Fibroblast of skin of left quadriceps (primary cell): ENCODE results near the gene TUBB4B.
"Not testable (repeated sequence)": the region's sequence is repeated elsewhere in the genome, so short reads cannot be mapped to it uniquely, and the experiment has no call there.

Source experiments
- DNase-seq, 2 experiments: peaks; one replicate each; pipeline ENCODE4 v3.0.0-alpha.2; 2013; ENCODE audit warnings: low read depth in 2 of 2

Gene TUBB4B

DNA sequence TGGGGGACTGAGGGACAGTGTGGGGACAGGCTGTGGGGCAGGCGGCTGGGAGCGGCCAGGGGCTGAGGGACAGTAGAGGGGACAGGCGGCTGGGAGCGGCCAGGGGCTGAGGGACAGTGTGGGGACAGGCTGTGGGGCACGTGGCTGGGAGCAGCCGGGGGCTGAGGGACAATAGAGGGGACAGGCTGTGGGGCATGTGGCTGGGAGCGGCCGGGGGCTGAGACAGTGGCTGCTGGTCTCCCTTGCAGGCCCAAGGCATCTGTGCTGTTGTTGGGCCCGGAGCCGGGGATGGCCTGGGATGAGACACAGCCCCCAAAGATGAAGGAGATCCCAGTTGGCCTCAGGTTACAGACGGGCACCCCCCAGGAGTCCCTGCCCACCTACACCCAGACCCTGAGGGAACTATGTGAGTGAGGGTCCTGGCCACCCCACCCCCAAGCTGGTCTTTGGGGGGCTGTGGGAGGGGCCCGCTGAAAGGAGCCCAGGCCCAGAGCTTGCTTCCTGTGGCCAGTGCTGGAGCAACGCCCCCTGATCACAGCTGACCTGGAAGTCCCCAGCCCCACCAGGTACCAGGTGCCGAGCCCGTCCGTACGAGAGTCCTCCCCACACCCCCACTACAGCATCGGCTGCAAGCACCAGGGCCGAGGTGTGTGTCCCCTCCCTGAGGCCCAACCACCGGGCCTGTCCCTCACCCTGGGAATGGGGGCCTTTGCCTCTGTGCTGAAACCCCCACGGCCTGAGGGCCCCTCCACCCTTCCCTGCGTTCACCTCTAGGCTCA, 10.6 kb downstream of the TUBB4B start:
- no peak for DNase-seq

DNA sequence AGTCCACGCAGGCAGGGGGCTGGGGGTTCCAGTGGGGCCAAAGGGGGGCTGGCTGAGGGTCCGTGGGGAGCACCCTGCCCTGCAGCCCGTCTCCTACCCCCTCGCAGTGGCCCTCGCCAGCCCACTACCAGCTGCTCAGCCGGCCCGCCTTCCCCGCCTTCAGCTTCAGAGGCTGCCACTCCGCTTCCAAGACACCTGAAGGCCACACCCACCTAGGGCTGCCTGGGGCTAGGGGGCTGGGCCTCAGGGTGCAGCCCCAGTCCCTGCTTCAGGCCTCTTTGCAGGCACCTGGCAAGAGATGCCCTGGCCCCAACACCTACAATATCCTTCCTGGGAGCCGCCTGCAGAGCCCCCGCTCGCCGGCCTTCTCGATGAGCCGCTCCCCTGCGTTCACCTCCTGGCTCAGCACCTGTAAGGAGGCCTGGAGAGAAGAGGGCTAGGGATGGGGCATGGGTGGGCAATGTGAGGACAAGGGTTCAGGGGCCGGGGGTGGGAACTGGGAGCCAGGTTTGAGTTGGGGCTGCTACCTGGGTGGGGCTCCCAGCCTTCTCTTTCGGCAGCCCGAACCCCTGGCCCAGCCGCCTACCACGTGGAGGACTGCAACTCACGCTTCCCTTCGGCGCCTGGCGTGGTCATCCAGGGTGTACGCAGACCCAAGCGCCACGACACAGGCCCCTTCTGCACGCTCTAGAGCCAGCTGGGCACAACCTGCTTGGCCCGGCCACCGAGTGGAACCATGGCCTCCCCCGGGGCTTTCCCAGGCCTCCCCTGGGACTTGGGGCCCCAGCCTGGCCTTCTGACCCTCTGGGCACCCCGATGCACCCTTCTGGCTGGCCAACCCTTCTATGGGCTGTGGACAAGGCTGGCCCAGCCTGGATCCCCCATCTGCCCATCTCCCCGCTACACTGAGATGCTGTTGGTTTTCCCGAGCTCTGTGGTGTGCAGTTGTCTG, 11.7 kb downstream of the TUBB4B start:
- DNase-seq: no peak

DNA sequence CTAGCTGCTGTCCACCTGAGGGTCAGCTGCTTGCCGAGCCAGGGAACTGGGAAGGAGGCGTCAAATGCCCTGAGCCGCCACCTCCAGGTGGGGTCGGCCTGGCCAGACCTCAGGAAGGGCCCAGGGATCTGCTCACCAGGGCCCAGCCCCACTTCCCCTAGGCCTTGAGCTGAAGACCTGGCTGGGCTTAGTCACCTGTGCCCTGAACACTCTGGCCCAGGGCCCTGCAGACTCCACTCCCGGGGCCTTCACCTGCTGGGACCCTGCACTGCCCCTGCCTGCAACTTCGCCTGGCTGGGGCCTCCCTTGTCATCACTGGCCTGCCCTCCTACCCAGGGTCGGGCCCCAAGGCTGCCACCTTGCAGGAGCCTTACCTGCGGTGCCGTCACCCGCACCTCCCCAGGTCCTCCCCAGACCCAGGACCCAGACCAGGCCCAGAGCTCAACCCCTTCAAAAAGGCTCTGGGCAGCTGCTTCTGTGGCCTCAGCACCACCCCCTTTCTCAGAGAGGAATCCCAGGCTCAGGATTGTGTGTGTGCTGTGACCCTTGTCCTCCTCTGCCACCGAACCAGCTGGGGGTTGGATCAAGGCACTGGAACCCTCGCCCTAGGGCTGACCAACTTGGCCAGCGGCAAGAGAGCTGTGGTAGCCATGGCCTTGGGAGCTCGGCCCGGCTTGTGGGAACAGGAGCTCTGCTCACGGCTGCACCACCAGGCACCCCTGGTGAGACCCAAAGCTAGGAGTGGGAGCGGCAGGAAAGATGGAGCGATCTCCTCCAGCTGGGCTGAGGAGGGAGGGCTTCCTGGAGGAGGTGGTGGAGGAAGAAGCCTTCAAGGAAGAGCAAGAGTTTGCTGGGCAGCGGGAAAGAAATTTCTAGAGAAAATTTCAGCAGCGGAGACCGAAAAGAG, 12.9 kb downstream of the TUBB4B start:
- no peak for DNase-seq

DNA sequence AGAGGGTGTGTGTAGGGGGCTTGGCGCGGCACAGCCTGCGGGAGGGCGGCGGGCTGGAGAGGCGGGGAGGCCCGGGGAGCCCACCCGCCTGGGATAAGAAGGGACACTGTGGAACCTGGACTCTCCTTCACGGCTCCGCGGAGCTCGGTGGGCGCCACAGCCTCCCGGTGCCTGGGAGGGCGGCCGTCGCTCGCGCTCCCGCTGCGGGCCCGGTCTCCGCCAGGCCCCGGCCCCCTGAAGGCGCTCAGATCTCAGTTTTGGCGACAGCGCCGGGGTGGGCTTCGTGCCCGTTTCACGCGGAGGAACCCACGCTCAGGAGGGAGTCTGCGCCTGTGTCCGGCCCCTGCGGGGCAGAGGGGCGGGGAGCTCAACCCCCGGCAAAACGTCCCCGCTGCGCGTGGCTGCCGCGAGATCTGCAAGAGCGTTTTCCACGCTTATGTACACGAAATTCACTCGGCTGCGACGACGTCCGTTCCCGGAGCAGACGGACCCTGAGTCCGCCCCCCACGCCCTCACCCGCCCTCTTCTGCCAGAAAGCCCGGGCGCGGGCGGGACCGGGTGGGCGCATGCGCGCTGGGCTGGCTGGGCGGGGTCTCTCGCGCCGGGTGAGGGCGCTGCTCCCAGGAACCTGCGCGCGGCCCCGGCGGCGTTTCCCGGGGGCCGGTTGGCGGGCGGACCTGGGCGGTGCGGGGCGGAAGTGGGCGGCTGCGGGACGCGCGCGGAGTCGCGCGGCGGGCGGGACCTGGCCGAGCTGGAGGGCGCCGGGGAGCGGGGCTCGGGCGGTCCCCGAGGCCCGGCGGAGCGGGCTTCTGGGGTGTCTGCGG, 13.7 kb downstream of the TUBB4B start, which contains the start of gene NELFB:
NELFB (plus strand) TSS at position 704 of the 824 bp plus-strand sequence.
- DNase-seq: peak; percentile 65 to 72

DNA sequence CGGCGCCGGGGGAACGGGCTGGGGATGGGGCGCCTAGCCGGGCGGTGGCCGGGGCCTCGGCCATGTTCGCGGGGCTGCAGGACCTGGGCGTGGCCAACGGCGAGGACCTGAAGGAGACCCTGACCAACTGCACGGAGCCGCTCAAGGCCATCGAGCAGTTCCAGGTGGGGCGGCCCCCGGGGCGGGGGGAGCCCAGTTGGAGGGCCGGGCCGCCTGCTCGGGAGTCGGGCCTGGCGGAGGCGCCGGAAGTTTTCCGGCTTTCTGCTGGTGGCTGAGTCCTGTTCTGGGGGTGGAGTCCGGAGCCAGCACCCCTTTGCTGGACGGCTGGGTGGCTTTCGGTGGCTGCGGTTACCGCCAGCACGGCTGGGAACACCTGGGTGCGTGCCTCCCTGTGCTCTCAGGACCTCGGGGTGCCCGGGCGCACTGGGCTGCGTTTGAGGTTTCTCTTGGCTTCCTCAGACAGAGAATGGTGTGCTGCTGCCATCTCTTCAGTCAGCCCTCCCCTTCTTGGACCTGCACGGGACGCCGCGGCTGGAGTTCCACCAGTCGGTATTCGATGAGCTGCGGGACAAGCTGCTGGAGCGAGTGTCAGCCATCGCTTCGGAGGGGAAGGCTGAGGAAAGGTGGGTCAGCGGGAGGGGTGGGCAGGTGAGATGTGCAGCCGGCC, 14.5 kb downstream of the TUBB4B start:
- DNase-seq: no peak

DNA sequence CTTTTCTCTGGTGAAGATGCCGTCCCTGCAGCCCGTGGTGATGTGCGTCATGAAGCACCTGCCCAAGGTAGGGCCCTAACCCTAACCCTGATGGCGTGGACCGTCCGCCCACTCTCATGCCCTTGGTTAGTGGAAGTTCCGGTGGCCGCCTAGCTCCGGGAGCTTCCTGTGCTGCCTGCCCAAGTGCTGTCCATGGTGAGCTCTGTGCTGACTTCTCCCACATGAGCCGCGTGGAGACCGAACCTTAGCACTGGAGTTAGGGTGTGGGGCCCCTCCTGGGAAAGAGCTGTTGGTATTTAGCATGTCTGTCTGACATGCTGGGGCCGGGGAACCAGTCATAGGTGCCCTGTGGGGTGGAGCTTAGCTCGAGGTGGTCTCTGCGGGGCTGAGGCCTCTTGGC, 15.3 kb downstream of the TUBB4B start:
- DNase-seq: no peak

DNA sequence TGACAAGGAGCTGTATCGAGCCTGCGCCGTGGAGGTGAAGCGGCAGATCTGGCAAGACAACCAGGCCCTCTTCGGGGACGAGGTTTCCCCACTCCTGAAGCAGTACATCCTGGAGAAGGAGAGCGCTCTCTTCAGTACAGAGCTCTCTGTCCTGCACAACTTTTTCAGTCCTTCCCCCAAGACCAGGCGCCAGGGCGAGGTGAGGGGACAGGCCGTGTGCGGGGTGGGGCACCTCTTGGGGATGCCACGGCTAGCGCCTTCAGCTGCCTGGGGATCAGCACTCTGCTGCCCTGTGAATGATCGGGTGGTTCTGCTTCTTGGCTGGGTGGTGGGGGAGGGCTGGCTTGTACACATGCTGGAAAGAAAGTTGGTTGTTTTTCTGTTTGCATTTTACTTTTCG, 15.8 kb downstream of the TUBB4B start:
- no peak for DNase-seq

DNA sequence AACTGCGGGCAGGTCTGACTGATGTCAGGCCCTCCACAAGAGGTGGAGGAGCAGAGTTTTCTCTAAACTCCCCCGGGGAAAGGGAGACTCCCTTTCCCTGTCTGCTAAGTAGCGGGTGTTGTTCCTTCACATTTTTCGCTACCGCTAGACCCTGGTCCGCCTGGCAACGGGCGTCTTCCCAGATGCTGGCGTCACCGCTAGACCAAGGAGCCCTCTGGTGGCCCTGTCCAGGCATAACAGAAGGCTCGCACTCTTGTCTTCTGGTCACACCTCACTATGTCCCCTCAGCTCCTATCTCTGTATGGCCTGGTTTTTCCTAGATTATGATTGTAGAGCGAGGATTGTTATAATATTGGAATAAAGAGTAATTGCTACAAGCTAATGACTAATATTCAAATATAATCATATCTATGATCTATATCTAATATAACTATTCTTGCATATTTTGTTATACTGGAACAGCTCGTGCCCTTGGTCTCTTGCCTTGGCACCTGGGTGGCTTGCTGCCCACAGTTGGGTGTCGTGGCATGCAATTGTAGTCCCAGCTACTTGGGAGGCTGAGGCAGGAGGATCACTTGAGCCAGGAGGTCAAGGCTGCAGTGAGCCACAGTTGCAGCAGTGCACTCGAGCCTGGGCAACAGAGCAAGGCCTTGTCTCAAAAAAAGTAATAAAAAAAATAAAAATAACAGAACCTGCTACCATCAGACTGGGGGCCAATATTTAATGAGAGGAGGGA, 21.3 kb downstream of the TUBB4B start:
- not testable (repeated sequence) for DNase-seq

DNA sequence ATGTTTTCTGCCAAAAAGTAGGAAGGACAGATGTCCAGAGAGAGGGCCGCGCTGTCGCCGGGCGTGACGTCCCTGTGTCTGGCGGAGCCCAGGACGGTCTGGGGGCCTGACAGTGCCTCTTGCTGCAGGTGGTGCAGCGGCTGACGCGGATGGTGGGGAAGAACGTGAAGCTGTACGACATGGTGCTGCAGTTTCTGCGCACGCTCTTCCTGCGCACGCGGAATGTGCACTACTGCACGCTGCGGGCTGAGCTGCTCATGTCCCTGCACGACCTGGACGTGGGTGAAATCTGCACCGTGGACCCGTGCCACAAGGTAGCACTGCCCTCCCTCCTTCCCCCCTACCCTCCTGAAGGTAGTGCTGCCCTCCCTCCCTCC, 21.8 kb downstream of the TUBB4B start:
- no peak for DNase-seq

DNA sequence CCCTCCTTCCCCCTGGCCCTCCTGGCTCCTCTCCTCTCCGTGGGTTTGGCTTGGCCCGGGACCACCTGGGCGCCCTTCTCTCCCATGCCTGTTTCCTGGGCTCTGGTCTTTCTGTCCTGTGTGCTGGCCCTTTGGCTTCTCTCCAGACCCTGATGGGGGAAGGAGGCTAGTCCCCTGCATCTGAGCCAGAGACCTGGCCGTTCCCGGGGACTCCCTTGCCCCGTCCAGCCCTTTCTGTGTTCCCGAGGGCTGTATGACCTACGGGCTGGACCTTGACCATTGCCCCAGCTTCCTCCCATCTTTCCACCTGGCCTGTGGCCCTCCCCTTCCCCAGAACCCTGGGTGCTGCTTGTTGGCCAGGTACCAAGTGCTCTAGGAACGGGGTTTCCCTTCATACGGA, 22.4 kb downstream of the TUBB4B start:
- DNase-seq: no peak

DNA sequence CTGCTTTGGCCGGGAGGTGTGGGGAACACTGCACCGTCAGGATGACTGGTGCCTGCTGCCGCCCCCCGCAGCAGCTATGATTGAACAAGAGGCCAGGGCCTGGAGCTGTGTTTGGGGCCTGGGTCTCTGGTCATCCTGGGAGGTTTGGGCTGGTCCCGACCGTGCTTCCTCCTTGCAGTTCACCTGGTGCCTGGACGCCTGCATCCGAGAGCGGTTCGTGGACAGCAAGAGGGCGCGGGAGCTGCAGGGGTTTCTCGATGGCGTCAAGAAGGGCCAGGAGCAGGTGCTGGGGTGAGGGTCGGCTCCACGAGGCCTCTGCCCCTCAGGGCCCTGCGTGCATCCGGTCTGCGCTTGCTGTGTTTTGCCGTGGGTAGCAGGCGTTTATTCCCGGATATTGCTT, 23.0 kb downstream of the TUBB4B start:
- DNase-seq: no peak

DNA sequence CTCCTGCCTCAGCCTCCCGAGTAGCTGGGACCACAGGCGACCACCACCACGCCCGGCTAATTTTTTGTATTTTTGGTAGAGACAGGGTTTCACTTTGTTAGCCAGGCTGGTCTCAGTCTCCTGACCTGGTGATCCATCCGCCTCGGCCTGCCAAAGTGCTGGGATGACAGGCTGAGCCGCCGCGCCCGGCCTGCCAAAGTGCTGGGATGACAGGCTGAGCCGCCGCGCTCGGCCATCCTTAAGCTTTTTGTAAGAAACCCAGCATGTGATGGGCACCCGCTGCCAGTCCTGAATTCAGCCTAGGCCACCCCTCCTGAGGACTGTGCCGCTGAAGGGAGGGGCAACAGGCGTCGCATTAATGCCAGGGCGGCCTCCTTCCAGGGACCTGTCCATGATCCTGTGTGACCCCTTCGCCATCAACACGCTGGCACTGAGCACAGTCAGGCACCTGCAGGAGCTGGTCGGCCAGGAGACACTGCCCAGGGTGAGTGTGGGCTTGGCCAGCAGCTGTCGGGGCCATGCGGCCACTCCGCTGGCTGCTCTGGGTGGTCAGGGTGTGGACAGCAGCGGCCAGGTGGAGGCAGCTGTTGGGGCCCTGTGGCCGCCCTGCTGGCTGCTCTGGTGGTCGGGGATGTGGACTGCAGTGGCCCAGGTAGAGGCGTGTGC, 24.5 kb downstream of the TUBB4B start:
- DNase-seq: no peak

DNA sequence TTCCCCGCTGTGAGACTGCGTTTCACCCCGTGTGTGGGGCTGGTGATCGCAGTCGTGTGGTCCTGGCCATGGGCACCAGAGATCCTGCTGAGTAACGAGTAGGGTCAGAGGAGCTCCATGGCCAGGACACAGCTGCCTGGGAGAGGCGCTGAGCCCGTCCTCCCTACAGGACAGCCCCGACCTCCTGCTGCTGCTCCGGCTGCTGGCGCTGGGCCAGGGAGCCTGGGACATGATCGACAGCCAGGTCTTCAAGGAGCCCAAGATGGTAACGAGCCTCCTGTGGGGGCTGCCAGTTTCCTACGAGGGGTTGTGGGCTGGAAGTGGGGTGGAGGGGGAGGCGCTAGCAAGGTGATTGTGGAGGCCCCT, 25.1 kb downstream of the TUBB4B start:
- no peak for DNase-seq

DNA sequence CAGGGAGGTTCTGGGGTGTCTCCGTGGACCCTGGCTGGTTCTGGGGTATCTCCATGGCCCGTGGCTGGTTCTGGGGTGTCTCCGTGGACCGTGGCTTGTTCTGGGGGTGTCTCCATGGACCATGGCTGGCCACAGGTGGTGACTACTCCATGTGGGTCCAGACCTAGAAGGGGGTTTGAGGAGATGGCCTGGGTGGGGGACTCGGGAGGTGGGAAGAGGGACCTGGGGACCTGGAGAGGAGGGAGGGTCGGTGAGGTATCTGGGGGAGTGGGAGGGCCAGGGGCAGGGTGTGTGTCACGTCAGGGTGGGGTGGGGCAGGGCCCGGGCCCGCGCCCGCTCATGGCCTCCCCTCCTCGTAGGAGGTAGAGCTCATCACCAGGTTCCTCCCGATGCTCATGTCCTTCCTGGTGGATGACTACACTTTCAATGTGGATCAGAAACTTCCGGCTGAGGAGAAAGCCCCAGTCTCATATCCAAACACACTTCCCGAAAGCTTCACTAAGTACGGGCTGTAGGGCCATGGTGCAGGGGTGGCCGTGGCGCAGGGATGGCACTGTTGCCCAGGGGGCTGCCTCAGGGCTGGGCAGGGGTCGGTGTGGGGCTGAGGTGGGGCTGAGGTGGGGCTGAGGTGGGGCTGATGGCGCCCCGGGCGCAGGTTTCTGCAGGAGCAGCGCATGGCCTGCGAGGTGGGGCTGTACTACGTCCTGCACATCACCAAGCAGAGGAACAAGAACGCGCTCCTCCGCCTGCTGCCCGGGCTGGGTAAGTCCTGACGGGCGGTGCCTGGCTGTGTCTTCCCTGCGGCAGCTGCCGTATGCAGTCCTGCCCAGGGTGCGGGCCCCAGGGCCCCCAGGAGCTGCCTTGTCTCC, 25.7 kb downstream of the TUBB4B start:
- no peak for DNase-seq

DNA sequence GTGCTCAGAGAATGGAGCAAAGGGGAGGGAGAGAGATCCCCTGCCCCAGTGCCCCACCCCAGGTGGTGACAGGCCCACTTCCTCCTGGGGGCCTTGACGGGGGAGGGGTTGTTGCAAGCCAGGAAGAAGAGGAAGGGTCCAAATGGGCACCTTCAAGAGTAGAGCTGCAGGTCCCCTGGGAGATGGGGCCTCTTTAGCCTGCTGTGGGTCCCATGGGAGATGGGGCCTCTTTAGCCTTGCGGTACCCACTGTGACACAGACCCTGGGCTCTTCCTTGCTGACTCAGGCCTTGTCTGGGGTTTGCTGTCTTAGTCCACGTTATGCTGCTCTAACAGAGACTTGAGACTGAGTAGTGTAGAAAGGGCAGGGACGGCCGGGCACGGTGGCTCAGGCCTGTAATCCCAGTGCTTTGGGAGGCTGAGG, 26.9 kb downstream of the TUBB4B start:
- no peak for DNase-seq

DNA sequence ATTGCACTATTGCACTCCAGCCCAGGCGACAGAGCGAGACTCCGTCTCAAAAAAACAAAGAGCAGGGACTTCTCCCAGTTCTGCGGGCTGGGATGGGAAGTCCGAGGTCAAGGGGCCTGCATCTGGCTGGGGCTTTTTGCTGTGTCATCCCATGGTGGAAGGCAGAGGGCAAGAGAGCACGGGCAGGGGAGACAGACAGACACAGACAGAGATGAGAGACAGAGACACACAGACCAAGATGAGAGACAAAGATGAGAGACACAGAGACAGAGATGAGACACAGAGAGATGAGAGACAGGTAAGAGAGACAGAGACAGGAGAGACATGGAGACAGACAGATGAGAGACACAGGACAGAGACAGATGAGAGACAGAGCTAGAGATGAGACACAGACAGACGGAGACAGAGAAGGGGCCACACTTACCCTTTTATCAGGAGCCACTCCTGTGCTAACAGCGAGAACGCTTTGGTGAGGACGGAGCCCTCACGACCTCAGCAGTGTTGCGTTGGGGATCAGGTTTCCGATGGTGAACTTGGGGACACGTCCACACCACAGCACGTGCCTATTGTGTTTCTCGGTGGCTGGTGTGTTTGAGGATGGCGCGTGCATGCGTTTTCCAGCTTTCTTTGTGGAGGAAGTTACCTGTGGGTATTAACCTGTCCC, 27.6 kb downstream of the TUBB4B start:
- DNase-seq: no peak

DNA sequence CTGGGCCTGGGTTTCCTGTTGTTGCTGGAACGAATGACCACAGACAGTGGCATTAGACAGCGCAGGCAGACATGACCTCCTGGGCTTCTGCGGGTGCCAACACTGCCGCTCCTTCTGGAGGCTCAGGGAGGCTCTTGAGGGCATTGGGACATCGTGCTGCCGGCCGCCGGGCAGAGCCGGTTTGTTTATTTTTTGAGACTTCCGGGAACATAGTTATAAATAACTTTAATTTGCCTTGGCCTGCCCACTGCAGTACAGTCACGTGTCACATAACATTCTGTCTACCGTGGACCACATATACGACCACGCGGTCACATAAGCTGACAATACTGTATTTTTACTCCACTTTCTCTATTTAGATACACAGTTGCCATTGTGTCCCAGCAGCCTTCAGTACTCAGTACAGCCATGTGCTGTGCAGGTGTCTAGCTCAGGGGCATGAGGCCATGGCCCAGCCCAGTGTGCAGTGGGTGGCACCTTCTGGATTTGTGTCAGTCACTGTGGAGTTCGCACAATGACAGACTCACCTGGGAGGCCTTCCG, 28.2 kb downstream of the TUBB4B start:
- DNase-seq: no peak
